ENCODE data around the gene ANKRD33.

DNA sequence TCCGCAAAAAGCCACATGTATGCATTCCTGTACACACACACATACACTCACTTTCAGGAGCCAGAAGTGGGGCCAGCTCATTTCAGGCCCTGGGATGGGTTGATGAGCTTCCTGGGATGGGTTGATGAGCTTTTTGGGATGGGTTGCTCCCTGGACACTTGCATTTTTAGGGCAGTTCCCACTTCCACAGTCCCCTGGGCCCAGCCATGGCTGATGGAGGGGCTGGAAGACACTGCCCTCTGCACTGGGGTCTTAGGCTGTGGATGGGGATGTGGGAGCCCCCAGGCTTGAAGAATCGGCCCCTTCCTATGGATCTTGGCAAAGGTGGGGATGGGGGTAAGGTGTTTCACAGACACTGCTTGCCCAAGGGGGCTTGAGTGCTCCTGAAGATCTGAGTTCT is 32.1 kb downstream of the ANKRD33 start:
- TF ChIP-seq, protein P1, sequence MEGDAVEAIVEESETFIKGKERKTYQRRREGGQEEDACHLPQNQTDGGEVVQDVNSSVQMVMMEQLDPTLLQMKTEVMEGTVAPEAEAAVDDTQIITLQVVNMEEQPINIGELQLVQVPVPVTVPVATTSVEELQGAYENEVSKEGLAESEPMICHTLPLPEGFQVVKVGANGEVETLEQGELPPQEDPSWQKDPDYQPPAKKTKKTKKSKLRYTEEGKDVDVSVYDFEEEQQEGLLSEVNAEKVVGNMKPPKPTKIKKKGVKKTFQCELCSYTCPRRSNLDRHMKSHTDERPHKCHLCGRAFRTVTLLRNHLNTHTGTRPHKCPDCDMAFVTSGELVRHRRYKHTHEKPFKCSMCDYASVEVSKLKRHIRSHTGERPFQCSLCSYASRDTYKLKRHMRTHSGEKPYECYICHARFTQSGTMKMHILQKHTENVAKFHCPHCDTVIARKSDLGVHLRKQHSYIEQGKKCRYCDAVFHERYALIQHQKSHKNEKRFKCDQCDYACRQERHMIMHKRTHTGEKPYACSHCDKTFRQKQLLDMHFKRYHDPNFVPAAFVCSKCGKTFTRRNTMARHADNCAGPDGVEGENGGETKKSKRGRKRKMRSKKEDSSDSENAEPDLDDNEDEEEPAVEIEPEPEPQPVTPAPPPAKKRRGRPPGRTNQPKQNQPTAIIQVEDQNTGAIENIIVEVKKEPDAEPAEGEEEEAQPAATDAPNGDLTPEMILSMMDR (IDR thresholded peaks at IDR 0.05; ENCODE audit: low read length): no peak
- TF ChIP-seq EZH2phosphoT487 (IDR thresholded peaks at IDR 0.05; ENCODE audit: low read length): no peak
